Adrenal gland (tissue), 12 donors: ENCODE measurements around the gene BCL11B. TPM values are rescaled to one million over a fixed set of nuclear protein-coding genes. Genes with fewer than 3 reads are reported as not detected.

Experiments used
- DNase-seq, 7 donors: peaks; one replicate each; pipeline ENCODE4 v3.0.0-alpha.2; 2019 to 2020
- H3K27ac ChIP-seq, 5 donors: fragments of 200-600 bp; sonication (generic) in 4 of 5; 1 replicate in 3 of 5; 2 replicates in 2 of 5; pipeline versions ENCODE4 v1.5.1 to v1.8.0; 2016 to 2020; ENCODE audit warnings: mild to moderate bottlenecking in 1 of 5
- H3K27me3 ChIP-seq: fragments of 200-600 bp; 2 replicates; pipeline ENCODE4 v1.8.0; 2021
- H3K36me3 ChIP-seq, 2 donors: fragments of 200-600 bp; replicated peaks in 1 of 2; 1 replicate in 1 of 2; 2 replicates in 1 of 2; pipeline versions ENCODE4 v1.5.1 to v1.8.0; 2018 to 2022
- H3K4me1 ChIP-seq, 2 donors: fragments of 200-600 bp; replicated peaks in 1 of 2; 1 replicate in 1 of 2; 2 replicates in 1 of 2; pipeline versions ENCODE4 v1.5.1 to v1.8.0; 2018 to 2021
- H3K4me3 ChIP-seq, 4 donors: fragments of 200-600 bp; sonication (generic) in 3 of 4; one replicate each; pipeline ENCODE4 v1.5.1; 2016 to 2018
- H3K9me3 ChIP-seq, 3 donors: fragments of 200-600 bp; sonication (generic) in 1 of 3; replicated peaks in 1 of 3; 1 replicate in 2 of 3; 2 replicates in 1 of 3; pipeline versions ENCODE4 v1.5.1 to v1.8.0; 2016 to 2021
- CTCF ChIP-seq, 6 experiments: fragments of 450-650 bp in 4 of 6; fragments of 200-600 bp in 2 of 6; sonication (generic) in 1 of 6; IDR thresholded peaks; 1 replicate in 5 of 6; 2 replicates in 1 of 6; pipeline versions ENCODE4 v1.5.1 to v1.8.0; 2016 to 2021; ENCODE audit warnings: antibody characterized with exemption in 6 of 6, mild to moderate bottlenecking in 2 of 6, moderate library complexity in 1 of 6
- POLR2A ChIP-seq, 2 donors: fragments of 450-650 bp; IDR thresholded peaks; one replicate each; pipeline ENCODE4 v1.6.1; 2017; ENCODE audit warnings: antibody characterized with exemption in 2 of 2, mild to moderate bottlenecking in 2 of 2, moderate library complexity in 1 of 2
- WGBS, 4 donors: extraction: QIAGEN DNeasy Blood & Tissue Kit in 2 of 4; methylation state at CpG; one replicate each; pipeline versions ENCODE4 v1.1.5 to v1.1.7; 2013 to 2017; 5-methylcytosine and 5-hydroxymethylcytosine counted together
- intact Hi-C, 2 donors: fragments of 100-400 bp; cut with DNase I; formaldehyde crosslinking; loops; one replicate each; pipeline versions ENCODE4 v1.14.1 to v1.15.0; 2022 to 2023
- polyA plus RNA-seq, 3 donors: library from polyadenylated mRNA; stranded (reverse); fragments of 200-250 nt in 2 of 3; fragments of 350-450 nt in 1 of 3; fragmentation: Illumina TruSeq in 1 of 3; extraction: RNeasy Lipid Tissue Mini Kit (QIAGEN cat#74804) in 1 of 3; gene quantifications; one replicate each; pipeline ENCODE4 v1.2.3, GENCODE V29; 2013 to 2014
- total RNA-seq, 9 donors: library from RNA; depleted of rRNA in 4 of 9; stranded (reverse); fragments of >200 nt in 4 of 9; fragments of 120-200 nt in 1 of 9; fragmentation: NEBNext Ultra II Directional in 1 of 9; extraction: Animal tissue kit (Norgen Biotek cat#: 25700) in 1 of 9; gene quantifications; one replicate each; pipeline versions ENCODE4 v1.1.0 to v1.2.4, GENCODE V29; 2013 to 2023
- donor health status: healthy with polysubstance abuse.
- donor health status: Bipolar disorder and iron deficiency.
- donor health status: DM: yes; HTN: yes; CAD: no.
- donor health status: DM: no; HTN: no; CAD: no.
- donor health status: DM: no; HTN: no; CAD: no.
- donor health status: DM: yes; HTN: yes; CAD: no.

Gene BCL11B
- total and polyA plus RNA-seq, 12 donors: 0.24 to 3.2 (median 0.54) TPM

- no peaks in the 10 kb centered on the region for H3K36me3 ChIP-seq
- no peak overlapping the region for H3K4me3 ChIP-seq
- H3K9me3 ChIP-seq: no peaks in the 10 kb centered on the region
- H3K4me1 ChIP-seq: peaks cover 6 to 17% of the 10 kb centered on the region in 2 donors
- WGBS, 4 donors: 1 to 4% (median 2%) methylated on average over 16 to 53 of the region's 53 CpGs
- no peak overlapping the region for H3K27ac ChIP-seq
- H3K27me3 ChIP-seq: peaks cover 60% of the 10 kb centered on the region
- no peak for TF ChIP-seq POLR2A (IDR thresholded peaks at IDR 0.05)
- no peak for TF ChIP-seq CTCF (IDR thresholded peaks at IDR 0.05)
- peak in 4 of 7 donors; percentile 20 to 38 (median 29) for DNase-seq
- intact Hi-C loops: no loop called here
Measured at GRCh38 chr14:99272899-99273765, 1.1 kb upstream of the BCL11B start.

- H3K4me1 ChIP-seq: peaks cover 6 to 17% of the 10 kb centered on the region in 2 donors
- no peak for DNase-seq
- peak overlapping the region in 1 of 4 donors; percentile 44 for H3K4me3 ChIP-seq
- H3K27ac ChIP-seq: no peak overlapping the region
- H3K36me3 ChIP-seq: no peaks in the 10 kb centered on the region
- WGBS, 4 donors: 1 to 4% (median 1%) methylated on average over 10 of the region's 10 CpGs
- intact Hi-C loops: no loop called here
- no peak for TF ChIP-seq CTCF (IDR thresholded peaks at IDR 0.05)
- H3K27me3 ChIP-seq: peaks cover 65% of the 10 kb centered on the region
- H3K9me3 ChIP-seq: no peaks in the 10 kb centered on the region
Measured at GRCh38 chr14:99272632-99272898, 568 bp upstream of the BCL11B start.

- WGBS, 4 donors: 1 to 2% (median 1%) methylated on average over 30 to 32 of the region's 32 CpGs
- Histone ChIP-seq H3K4me1 (peaks cover 6 to 17% of the 10 kb centered on the region in 2 donors), H3K27me3 (peaks cover 71% of the 10 kb centered on the region)
Measured at GRCh38 chr14:99271221-99271941, 616 bp downstream of the BCL11B start.

More at GRCh38 chr14:99271221-99271941, 616 bp downstream of the BCL11B start:
- Histone ChIP-seq H3K27ac (no peak overlapping the region), H3K4me3 (peak overlapping the region in 2 of 4 donors; percentile 16 to 44), H3K36me3 (no peaks in the 10 kb centered on the region), H3K9me3 (no peaks in the 10 kb centered on the region)
- DNase-seq: no peak
- intact Hi-C loops: no loop called here
- TF ChIP-seq CTCF (IDR thresholded peaks at IDR 0.05) (no peak), POLR2A (IDR thresholded peaks at IDR 0.05) (no peak)
